ENCODE data around the gene HOXB3. TPM values are rescaled to one million over a fixed set of nuclear protein-coding genes. Genes with fewer than 3 reads are reported as not detected.

HOXB3 gene
- total RNA-seq, 4 donors from 2014 or later, result 4.0 to 12.4 (median 4.9) TPM

GRCh38 chr17:48548523-48549280, 41.3 kb downstream of the HOXB3 start:
- no peak for TF ChIP-seq CTCF (IDR thresholded peaks at IDR 0.05; ENCODE audit: low read depth)

GRCh38 chr17:48547808-48548522, 42.1 kb downstream of the HOXB3 start:
- TF ChIP-seq CTCF (IDR thresholded peaks at IDR 0.05; ENCODE audit: low read depth), result no peak

- no peak for TF ChIP-seq CTCF (IDR thresholded peaks at IDR 0.05; ENCODE audit: low read depth)
Measured at GRCh38 chr17:48546924-48547807, 42.9 kb downstream of the HOXB3 start.

GRCh38 chr17:48546137-48546923, 43.7 kb downstream of the HOXB3 start:
- no peak for TF ChIP-seq CTCF (IDR thresholded peaks at IDR 0.05; ENCODE audit: low read depth)

GRCh38 chr17:48545539-48545938, 44.5 kb downstream of the HOXB3 start:
- no peak for TF ChIP-seq CTCF (IDR thresholded peaks at IDR 0.05; ENCODE audit: low read depth)

- TF ChIP-seq CTCF (IDR thresholded peaks at IDR 0.05; ENCODE audit: low read depth), result no peak
Measured at GRCh38 chr17:48545022-48545375, 45.0 kb downstream of the HOXB3 start, which contains the start of gene HOXB2. Gene HOXB2 (minus strand): TSS chr17:48545109. CDS start chr17:48544911, 198 bp downstream.

Measured in subcutaneous adipose tissue (tissue), 4 donors.